ENCODE results near the gene CNPY1. TPM values are rescaled to one million over a fixed set of nuclear protein-coding genes. Genes with fewer than 3 reads are reported as not detected.

The CNPY1 gene
- total RNA-seq, 1 experiment from 2014 or later, result not detected

DNA sequence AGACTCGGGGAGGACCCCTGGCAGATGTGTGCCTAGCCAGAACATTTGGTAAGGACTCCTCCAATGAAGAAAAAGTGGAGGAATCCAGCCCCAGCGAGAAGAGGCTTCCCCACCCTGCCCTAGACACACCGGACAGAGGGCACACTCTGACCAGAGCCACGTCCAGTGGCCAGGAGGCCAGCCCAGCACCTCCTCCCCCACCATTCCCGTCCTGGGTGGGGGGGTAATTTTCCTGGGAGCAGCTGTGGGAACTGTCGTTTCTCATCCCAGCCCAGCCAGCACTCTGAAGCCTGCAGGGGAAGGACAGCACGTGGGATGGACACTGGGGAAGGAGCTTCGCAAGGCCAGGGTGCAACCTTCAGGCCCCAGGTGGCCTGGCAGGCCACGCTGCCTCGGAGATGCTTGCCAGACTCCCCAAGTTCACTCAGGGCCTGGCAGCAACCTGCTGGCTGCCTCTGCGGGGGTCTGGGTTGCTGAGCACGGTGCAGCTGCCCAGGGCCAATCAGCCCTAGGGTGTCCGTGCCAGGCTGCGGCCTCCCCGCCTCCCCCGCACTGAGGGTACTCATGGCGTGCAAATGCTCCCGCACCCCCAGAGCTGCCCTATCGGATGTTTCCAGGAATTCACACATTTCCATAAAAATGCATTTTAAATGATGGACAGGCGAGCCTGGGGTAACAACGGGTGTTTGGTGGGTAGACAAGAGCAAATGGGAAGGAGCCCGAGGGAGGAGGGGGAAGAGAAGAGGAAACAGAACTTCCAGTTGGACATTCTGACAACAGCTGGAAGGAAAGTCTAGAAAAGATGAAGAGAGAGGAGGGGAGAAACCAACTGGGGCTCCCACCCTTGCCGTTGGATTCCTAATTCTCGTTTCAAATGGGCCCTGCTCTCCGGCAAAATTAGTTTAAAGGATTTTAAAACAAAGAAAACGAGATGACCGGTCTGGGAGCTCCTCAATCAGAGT lies 90.3 kb downstream of the CNPY1 start:
- peak; percentile 63 for DNase-seq (ENCODE audit: low read depth)

DNA sequence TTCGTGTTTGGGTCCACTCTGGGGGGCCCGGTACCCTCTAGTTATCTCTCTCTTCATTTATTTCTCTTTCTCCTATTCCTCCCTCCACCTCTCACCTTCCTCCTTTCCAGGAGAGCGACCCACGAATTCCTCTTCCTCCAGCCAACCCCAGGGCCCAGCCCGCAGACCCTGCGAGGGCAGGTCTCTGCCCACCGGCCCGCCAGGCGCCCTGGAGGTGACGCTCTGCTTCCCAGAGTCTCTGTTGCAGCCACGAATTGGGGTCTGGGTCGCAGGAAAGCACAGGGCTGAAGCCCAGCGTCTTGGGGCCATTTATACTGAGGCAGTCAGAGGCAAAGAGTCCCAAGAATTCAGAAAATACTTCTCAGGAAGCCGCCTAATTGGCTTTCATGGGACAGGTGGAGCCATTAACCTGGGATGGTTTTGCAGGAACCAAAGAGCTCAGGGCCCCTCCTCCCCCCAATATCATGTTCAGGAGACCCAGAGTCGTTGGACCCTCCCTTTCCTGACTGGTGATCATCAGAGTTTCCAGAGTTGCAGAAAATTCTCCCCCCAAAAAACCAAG lies 91.1 kb downstream of the CNPY1 start:
- DNase-seq (ENCODE audit: low read depth), result no peak

DNA sequence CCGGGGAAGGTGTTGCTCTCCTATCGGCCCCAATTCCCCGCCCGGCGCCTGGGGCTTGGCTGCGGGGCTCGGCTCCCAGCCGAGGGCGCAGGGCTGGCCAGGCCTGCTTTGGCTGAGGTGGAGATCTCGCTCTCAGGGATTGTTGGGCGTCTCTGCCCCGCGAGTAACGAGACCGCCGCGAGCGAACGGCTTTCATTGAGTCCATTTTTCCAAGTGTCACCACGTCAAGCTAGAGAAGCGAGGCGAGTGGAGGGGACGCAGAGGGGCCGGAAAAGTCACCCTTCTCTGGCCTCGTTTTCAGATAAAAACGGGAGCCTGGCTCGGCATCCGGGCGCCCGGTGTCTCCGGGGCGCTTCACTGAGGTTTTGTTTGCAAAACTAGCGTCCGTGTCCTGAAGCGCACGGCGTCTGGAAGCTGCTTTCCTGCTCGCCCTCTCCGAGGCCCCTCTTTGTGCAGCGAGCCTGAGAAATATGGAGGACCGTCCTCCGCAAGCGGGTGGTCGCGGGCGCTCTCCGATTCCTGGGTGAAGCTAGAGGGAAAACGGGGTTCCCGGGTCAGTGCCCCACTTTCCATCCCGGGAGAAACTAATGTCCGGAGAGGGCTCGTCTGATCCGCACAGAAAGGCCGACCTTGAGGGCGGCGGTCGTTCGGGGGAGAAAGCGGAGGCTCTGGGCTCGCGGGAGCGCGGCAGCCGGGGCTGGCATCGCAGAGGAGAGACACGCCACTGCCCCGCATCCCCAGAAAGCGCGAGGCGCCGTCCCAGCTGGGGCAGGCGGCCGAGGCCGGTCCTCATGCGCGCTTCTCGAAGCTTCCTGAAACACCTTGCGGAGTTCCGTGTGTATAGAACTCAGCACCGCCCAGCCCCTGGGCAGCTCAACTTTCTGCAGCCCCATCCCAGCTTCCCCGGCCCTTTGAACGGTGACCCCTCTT lies 91.9 kb downstream of the CNPY1 start:
- DNase-seq (ENCODE audit: low read depth), result no peak

DNA sequence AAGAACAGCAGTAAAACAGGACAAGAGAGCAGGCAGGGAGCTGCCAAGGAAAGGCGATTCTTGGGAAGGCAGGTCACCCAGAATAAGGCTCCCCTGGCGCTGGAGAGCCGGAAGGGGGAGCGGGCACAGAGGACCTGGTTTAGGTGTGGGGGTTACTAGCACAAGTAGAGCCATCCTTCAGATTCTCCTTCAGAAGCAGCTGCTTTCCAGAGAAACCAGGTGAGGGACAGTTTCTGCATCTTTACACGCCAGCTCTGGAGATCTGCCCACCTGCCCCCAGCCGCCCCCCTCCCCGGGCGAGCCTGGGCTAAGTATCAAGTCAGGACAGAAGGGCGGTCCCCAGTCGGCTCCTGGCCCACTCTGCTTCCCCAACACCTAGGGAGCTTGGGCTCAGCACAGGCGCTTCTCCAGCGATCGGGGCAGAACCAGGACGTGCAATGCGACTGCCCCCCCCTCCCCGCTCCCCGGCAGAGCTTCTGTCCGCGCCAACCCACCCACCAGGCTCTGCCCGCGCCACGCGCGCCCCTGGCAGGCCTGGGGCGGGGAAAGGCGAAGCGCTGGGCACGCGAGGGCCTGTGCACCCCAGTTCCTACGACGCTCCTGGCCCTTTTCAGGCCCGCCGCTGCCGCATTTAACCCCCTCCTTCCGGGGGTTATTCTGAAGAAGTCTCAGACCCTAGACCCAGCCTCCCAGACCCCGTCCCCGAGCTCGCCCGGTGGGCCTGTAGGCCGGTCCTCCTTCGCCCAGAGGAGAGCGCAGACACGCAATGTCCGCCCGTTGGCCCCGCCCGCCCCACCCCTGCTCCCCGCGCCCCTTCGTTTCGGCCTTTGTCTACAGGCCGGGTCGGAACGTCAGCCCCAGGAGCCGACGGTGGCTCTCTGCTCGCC lies 92.8 kb downstream of the CNPY1 start:
- DNase-seq (ENCODE audit: low read depth), result no peak

DNA sequence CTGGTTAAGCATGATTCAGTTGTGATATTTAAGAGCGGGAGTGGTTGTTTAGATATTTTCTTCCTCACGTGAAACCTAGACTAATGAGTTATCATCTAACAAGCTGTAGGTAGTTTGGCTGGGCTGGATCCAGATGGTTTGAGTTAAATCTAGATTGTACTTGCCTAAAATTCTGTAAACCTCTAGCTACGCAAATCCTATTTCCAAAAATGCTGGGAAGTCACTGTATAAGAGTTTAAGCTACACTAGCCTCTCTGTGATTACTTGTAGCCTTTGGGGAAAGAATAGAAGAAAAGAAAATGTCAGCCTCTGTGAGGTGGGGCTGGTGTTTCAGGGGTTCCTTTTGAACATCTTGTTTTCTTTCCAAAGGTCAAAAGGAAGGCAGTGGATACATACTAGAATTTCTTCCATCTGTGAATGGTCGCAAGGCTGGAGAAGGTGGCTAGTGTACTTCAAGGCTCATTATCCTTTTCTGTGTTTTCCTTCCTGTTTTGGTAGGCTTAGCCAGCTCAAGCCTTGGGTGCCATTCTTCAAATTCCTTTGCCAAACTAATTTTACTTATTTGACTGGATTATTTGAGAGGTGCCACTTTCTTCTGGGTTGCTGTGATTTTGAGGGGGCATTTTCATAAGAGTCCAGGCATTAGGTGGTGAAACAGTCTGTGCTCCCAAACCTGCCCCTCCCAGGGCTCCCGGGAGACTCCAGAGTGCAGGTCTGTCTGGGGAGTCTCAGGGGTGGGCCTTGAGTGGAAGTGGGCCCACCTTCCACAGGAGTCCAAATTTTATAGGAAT lies 93.7 kb downstream of the CNPY1 start:
- DNase-seq (ENCODE audit: low read depth), result no peak

DNA sequence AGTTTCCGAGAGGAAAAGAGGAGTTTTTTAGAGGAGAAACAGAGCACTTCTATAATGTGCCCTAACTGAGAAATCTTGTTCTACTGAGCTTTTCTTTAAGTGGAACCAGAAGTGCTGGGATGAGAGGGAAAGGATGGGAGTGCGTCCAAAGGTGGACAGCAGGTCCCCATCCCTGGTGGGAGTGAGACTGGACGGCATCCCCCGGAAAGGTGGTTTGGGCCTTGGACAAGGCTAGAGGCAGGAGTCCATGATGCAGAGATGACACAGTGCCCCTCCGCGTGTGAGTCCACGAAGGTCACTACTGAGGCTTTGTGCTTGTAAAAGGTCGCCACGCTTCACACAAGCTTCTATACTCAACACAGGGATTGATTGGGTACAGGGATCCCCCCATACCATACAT lies 94.5 kb downstream of the CNPY1 start:
- no peak for DNase-seq (ENCODE audit: low read depth)

Other genes with a start within 250 kb of the CNPY1 start
- 84.6 and 105 TPM in 2 replicates for gene INSIG1, start 248.7 kb downstream of the CNPY1 start, total RNA-seq (2014; rRNA removed)
- gene EN2, start 88.4 kb downstream of the CNPY1 start, total RNA-seq (2014; rRNA removed), result 0.19 and 0.69 TPM in 2 replicates
- 21.9 and 30.8 TPM in 2 replicates for gene RBM33, start 98.1 kb upstream of the CNPY1 start, total RNA-seq (2014; rRNA removed)

All from LHCN-M2 (cell line).